MCF 10A (cell line): ENCODE measurements around the gene FOXF1. TPM values are rescaled to one million over a fixed set of nuclear protein-coding genes. Genes with fewer than 3 reads are reported as not detected.

Experiments
- BruUV-seq: library from RNA; stranded (reverse); fragments of 400-500 nt; replicated peaks from 2 replicates; lab custom pipeline; 2021; lab: Mats Ljungman, UMichigan
- CTCF ChIA-PET: fragments of 300-600 bp; sonication (Branson Sonifier 250); formaldehyde crosslinking; extraction: SDS; loops from one replicate; lab custom pipeline; 2021; ENCODE audit warnings: antibody characterized with exemption, inconsistent platforms; lab: Yijun Ruan, JAX
- POLR2A ChIA-PET: fragments of 300-600, 350-650 bp; sonication (Branson Sonifier 250); formaldehyde crosslinking; extraction: SDS; loops from one replicate; lab custom pipeline; 2020; ENCODE audit warnings: antibody characterized with exemption, inconsistent platforms; lab: Yijun Ruan, JAX
- DNase-seq: peaks from one replicate; pipeline ENCODE4 v3.0.0-alpha.2; 2018; ENCODE audit not compliant: unreplicated experiment
- H3K27ac Mint-ChIP-seq: one replicate; pipeline ENCODE4 v1.8.0; 2022; ENCODE audit warnings: mild to moderate bottlenecking, low read depth, mixed read lengths; ENCODE audit not compliant: unreplicated experiment
- H3K27me3 Mint-ChIP-seq: one replicate; pipeline ENCODE4 v1.8.0; 2022; ENCODE audit warnings: mixed read lengths; ENCODE audit not compliant: insufficient read depth, unreplicated experiment
- H3K36me3 Mint-ChIP-seq: one replicate; pipeline ENCODE4 v1.8.0; 2022; ENCODE audit warnings: mild to moderate bottlenecking, moderate library complexity, mixed read lengths; ENCODE audit not compliant: insufficient read depth, unreplicated experiment
- H3K4me1 Mint-ChIP-seq: one replicate; pipeline ENCODE4 v1.8.0; 2022; ENCODE audit warnings: mixed read lengths; ENCODE audit not compliant: insufficient read depth, unreplicated experiment
- H3K4me3 Mint-ChIP-seq: one replicate; pipeline ENCODE4 v1.8.0; 2022; ENCODE audit warnings: mild to moderate bottlenecking, moderate library complexity, mixed read lengths; ENCODE audit not compliant: unreplicated experiment
- H3K9me3 Mint-ChIP-seq: one replicate; pipeline ENCODE4 v1.8.0; 2022; ENCODE audit warnings: mixed read lengths; ENCODE audit not compliant: unreplicated experiment
- CTCF ChIP-seq: fragments of 200-600 bp; IDR thresholded peaks from one replicate; pipeline ENCODE4 v1.8.0; 2022; ENCODE audit warnings: antibody characterized with exemption, mild to moderate bottlenecking; ENCODE audit not compliant: unreplicated experiment
- intact Hi-C: fragments of 100-400 bp; cut with micrococcal nuclease; formaldehyde crosslinking; loops from 2 replicates; pipeline ENCODE4 v1.14.1; 2022
- total RNA-seq: library from RNA; stranded (reverse); gene quantifications from 2 replicates; pipeline ENCODE4 v1.2.3, GENCODE V29; 2022

FOXF1 gene
- total RNA-seq, 1 experiment from 2014 or later: not detected

DNA sequence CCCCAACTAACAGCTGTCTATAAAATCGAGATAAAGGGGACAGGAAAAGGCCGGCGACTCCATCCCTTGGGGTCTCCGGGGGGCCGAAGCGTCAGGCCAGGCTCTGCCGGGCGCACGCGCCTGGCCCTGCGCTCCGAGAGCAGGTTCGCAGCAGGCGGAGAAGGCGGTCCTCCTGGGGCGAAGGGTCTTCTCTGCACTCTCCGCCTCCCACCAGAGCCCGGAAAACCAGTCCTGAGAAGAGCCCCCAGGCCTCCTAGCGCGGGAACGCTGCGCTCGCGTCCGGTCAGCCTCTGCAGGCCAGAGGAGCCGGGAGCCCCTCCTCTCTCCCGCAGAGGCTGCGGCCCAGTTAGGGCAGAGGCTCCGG is 5.1 kb downstream of the FOXF1 start:
- Mint-ChIP-seq H3K27me3 (peaks cover 47% of the 10 kb centered on the region), H3K4me1 (no peaks in the 10 kb centered on the region), H3K9me3 (no peaks in the 10 kb centered on the region), H3K27ac (no peak overlapping the region), H3K4me3 (no peak overlapping the region), H3K36me3 (no peaks in the 10 kb centered on the region)
- ChIA-PET CTCF (interaction anchor here (10.0 kb wide), 1 partner anchor 443 kb away, joined by 249 read pairs; no protein-coding TSS in a partner anchor), POLR2A (no interaction called here)
- DNase-seq: no peak
- no TSS peak for BruUV-seq
- no peak for TF ChIP-seq CTCF
- intact Hi-C loops: loop anchor here (10.0 kb wide), 1 partner anchor 261 kb away; no protein-coding TSS in a partner anchor

GRCh38 chr16:86515777-86516622 is 5.7 kb downstream of the FOXF1 start:
- peaks cover 47% of the 10 kb centered on the region for H3K27me3 Mint-ChIP-seq
- no TSS peak for BruUV-seq
- no peaks in the 10 kb centered on the region for H3K36me3 Mint-ChIP-seq
- POLR2A ChIA-PET: no interaction called here
- no peaks in the 10 kb centered on the region for H3K9me3 Mint-ChIP-seq
- no peak overlapping the region for H3K27ac Mint-ChIP-seq
- H3K4me3 Mint-ChIP-seq: no peak overlapping the region
- CTCF ChIA-PET: interaction anchor here (0.6 to 10.0 kb wide), 8 partner anchors 10 to 695 kb away, joined by 4 to 249 read pairs (median 13); no protein-coding TSS in a partner anchor
- DNase-seq: no peak
- intact Hi-C loops: loop anchor here (2.0 to 10.0 kb wide), 2 partner anchors 175 to 261 kb away; no protein-coding TSS in a partner anchor
- TF ChIP-seq CTCF: no peak
- no peaks in the 10 kb centered on the region for H3K4me1 Mint-ChIP-seq

DNA sequence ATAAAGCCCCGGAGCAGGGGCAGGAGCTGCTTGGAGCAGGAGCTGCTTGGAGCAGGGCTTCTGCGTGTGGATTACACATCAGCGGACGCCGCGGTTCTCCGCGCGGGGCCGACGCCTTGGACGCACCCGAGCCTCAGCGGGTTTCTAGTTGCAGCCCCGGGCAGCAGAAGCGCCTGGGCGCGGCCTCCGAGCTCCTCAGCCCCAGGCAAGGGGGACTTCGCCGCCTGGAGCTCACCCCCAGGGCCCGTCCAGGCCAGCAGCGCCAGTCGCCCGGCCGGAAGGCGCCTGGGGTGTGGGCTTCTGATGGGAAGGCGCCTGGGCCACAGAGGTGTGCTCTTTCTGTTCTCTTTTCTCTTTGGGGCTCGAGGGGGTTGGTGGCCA is 6.3 kb downstream of the FOXF1 start:
- no peak for TF ChIP-seq CTCF
- Mint-ChIP-seq H3K36me3 (no peaks in the 10 kb centered on the region), H3K4me3 (no peak overlapping the region), H3K27ac (no peak overlapping the region), H3K9me3 (no peaks in the 10 kb centered on the region), H3K4me1 (no peaks in the 10 kb centered on the region), H3K27me3 (peaks cover 47% of the 10 kb centered on the region)
- DNase-seq: no peak
- BruUV-seq: no TSS peak
- POLR2A ChIA-PET: no interaction called here
- intact Hi-C loops: loop anchor here (1.0 to 10.0 kb wide), 3 partner anchors 176 to 443 kb away; no protein-coding TSS in a partner anchor
- CTCF ChIA-PET: interaction anchor here (0.6 to 10.0 kb wide), 16 partner anchors 11 to 695 kb away, joined by 3 to 249 read pairs (median 4); no protein-coding TSS in a partner anchor

GRCh38 chr16:86517033-86517432 is 6.7 kb downstream of the FOXF1 start:
- POLR2A ChIA-PET: interaction anchor here (0.7 to 1.5 kb wide), 3 partner anchors 17 to 696 kb away, joined by 3 to 4 read pairs (median 4); no protein-coding TSS in a partner anchor
- BruUV-seq: no TSS peak
- no peaks in the 10 kb centered on the region for H3K4me1 Mint-ChIP-seq
- H3K36me3 Mint-ChIP-seq: no peaks in the 10 kb centered on the region
- H3K27me3 Mint-ChIP-seq: peaks cover 47% of the 10 kb centered on the region
- no peak for DNase-seq
- H3K27ac Mint-ChIP-seq: no peak overlapping the region
- no peak for TF ChIP-seq CTCF
- no peaks in the 10 kb centered on the region for H3K9me3 Mint-ChIP-seq
- CTCF ChIA-PET: interaction anchor here (0.6 to 10.0 kb wide), 23 partner anchors 11 to 833 kb away, joined by 3 to 249 read pairs (median 4); no protein-coding TSS in a partner anchor
- intact Hi-C loops: loop anchor here (1.0 to 10.0 kb wide), 3 partner anchors 176 to 444 kb away; no protein-coding TSS in a partner anchor
- no peak overlapping the region for H3K4me3 Mint-ChIP-seq
